ENCODE results near the gene HS3ST5.
"Not testable (repeated sequence)": the region's sequence is repeated elsewhere in the genome, so short reads cannot be mapped to it uniquely, and the experiment has no call there.

Gene HS3ST5

DNA sequence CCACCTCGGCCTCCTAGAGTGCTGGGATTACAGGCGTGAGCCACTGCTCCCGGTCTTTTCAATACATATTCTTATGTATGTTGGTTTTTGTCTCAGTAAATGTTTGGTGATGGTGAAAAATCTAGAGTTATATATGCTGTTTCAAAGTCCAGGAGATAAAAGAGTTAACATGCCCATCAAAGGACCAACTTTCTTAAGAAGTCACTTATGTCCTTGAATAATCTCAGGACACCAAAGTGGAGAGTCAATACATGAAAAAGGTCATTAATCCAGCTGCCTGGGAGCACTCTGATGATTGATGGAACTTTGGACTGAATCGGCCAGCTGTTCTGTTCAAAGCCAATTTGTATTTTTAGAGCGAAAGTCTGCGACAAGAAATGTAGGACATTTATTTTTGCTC, 312.1 kb downstream of the HS3ST5 start:
- H3K4me3 ChIP-seq (ENCODE audit: low read depth, low read length), result no peak overlapping the region
- TF ChIP-seq, protein P1, sequence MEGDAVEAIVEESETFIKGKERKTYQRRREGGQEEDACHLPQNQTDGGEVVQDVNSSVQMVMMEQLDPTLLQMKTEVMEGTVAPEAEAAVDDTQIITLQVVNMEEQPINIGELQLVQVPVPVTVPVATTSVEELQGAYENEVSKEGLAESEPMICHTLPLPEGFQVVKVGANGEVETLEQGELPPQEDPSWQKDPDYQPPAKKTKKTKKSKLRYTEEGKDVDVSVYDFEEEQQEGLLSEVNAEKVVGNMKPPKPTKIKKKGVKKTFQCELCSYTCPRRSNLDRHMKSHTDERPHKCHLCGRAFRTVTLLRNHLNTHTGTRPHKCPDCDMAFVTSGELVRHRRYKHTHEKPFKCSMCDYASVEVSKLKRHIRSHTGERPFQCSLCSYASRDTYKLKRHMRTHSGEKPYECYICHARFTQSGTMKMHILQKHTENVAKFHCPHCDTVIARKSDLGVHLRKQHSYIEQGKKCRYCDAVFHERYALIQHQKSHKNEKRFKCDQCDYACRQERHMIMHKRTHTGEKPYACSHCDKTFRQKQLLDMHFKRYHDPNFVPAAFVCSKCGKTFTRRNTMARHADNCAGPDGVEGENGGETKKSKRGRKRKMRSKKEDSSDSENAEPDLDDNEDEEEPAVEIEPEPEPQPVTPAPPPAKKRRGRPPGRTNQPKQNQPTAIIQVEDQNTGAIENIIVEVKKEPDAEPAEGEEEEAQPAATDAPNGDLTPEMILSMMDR (IDR thresholded peaks at IDR 0.05; ENCODE audit: borderline replicate concordance, insufficient read depth, low read depth, low read length), result no peak

DNA sequence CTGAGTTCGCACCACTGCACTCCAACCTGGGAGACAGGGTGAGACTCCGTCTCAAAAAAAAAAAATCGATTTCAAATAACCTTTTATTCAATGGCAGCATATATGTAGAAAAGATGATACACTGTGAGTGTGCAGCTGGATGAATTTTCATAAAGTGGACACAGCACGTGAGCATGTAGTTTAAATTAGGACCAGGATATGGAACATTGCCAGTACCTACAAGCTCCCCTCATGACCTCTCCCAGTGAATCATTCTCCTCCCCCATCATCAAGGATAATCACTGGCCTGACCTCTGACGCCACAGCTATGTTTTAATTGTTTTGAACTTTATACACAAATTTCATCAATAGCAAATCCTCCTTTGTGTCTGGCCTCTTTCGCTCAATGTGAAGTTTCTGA, 318.1 kb downstream of the HS3ST5 start:
- TF ChIP-seq, protein P1 (IDR thresholded peaks at IDR 0.05; ENCODE audit: borderline replicate concordance, insufficient read depth, low read depth, low read length), result no peak
- no peak overlapping the region for H3K4me3 ChIP-seq (ENCODE audit: low read depth, low read length)

DNA sequence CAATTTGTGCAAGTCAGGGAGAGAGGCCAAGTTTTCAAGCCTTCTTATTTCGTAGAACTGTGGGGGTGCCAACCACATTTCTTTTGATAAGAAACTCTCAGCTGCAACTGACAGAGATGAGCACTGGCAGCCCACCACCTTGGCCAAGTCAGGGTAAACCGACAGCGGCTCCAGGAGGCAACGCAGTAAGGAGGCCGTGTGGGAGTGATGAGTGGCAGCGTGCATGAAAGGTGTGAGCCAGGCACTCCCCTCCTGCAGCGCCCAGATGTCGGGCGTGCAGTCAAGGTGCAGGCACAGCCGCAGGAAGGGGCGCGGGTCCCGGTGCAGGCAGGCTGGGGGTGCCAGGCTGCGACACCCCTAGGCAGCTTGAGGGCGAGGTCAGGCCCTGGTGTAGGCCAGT, 322.6 kb downstream of the HS3ST5 start:
- no peak overlapping the region for H3K4me3 ChIP-seq (ENCODE audit: low read depth, low read length)
- TF ChIP-seq, protein P1 (IDR thresholded peaks at IDR 0.05; ENCODE audit: borderline replicate concordance, insufficient read depth, low read depth, low read length), result no peak

DNA sequence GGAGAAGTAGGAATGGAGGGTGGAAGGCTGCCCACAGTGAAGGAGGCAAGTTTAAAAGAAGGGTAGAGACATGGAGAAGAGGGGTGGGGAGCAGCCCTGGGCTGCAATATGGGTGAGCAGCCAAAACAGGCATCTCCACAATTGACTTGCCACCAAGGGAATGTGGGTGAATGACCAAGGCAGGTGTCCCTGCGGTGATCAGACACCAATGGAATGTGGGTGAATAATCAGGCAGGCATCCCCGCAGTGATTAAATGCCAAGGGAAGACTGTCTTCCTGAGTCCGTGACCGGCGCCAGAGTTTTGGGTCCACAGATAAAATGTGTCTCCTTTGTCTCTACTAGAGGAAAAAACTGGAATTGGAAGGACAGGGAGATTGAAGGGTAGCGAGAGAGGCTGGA, 325.7 kb downstream of the HS3ST5 start:
- not testable (repeated sequence) for H3K4me3 ChIP-seq (ENCODE audit: low read depth, low read length)

DNA sequence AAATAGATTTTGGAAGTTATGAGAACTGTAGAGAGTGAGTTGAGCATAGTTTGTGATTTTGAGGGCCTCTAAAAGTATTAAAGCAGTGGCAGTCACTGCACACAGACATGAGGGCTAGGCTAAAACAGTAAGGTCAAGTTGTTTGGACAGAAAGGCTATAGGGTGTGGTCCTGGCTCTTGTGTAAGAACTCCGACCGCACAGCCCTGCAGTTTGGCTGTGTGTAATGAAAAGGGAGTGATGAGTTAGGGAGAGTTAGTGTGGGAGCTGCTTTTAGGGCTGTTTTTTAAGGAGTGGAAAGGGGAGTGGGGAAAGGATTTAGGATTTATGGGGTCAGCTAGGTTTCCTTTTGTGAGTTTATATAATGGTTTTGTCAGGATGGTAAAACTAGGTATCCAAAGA, 328.7 kb downstream of the HS3ST5 start:
- H3K4me3 ChIP-seq (ENCODE audit: low read depth, low read length), result not testable (repeated sequence)

DNA sequence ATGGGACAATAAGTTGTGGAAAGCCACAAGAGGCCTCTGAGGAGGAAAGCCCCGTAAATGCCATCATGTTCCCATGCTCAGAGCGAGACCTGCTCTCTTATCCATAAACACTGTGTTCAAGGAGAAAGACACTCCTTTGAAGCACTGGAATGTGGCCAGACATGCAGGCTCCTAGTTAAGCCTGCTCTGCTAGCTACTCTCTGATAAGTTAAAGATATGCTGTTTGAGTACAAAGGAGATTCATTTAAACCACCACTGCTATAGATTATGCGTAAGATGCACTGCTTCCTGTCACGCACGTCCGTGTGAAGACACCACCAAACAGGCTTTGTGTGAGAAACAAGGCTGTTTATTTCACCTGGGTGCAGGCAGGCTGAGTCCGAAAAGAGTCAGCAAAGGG, 331.3 kb downstream of the HS3ST5 start:
- not testable (repeated sequence) for H3K4me3 ChIP-seq (ENCODE audit: low read depth, low read length)

DNA sequence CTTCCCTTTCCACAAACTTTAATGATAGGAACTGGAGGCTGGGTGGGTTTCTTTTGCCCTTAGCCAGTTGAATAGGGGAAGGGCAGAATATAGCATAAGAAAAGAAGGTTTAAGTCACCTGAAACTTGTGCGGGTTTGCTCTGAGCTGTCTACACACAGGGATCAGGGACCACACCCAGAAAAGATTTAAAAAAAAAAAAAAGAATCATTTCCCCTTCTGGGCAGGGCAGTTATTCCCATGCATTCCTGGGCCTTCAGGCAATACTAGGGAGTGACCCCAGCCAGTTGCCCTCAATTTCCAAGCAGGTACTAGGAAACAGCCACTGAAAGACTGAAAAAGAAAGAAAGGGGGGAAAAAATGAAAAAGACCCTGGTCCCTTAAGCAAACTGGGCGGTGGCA, 332.3 kb downstream of the HS3ST5 start:
- TF ChIP-seq, protein P1 (IDR thresholded peaks at IDR 0.05; ENCODE audit: borderline replicate concordance, insufficient read depth, low read depth, low read length), result no peak
- H3K4me3 ChIP-seq (ENCODE audit: low read depth, low read length), result no peak overlapping the region

DNA sequence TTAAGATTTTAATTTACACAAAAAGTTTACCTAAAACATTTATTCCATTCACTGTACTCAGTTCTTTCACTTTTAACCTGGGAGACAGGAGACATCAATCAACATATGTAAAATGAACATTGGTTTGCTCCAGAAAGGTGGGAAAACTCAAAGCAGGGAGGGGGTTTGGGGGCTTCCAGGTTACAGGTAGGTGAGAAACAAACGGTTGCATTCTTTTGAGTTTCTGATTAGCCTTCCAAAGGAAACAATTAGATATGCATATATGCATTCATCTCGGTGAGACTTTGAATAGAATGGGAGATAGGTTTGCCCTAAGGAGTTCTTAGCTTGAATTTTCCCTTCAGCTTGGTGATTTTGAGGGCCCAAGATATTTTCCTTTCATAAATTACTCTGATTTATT, 333.6 kb downstream of the HS3ST5 start:
- TF ChIP-seq, protein P1 (IDR thresholded peaks at IDR 0.05; ENCODE audit: borderline replicate concordance, insufficient read depth, low read depth, low read length), result no peak
- H3K4me3 ChIP-seq (ENCODE audit: low read depth, low read length), result no peak overlapping the region

DNA sequence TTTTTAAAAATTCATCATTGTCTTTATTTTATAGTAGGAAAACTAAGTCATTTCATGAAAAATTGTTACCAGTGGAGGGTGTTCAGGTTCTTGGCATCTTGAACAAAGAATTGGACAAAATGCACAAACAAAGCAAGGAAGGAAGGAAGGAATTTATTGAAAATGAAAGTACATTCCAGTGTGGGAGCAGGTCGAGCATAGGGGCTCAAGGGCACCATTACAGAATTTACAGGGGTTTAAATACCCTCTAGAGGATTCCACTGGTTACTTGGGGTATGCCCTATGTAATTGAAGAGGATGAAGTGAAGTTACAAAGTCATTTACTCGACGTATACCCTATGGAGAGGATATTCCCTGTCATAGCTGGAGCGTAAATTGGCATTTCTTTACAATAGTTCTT, 334.5 kb downstream of the HS3ST5 start:
- TF ChIP-seq, protein P1 (IDR thresholded peaks at IDR 0.05; ENCODE audit: borderline replicate concordance, insufficient read depth, low read depth, low read length), result no peak
- no peak overlapping the region for H3K4me3 ChIP-seq (ENCODE audit: low read depth, low read length)
